CD14-positive monocyte (primary cell): ENCODE measurements around the gene S100A1. TPM values are rescaled to one million over a fixed set of nuclear protein-coding genes. Genes with fewer than 3 reads are reported as not detected.
A peak's percentile ranks its signal among the peaks of the same experiment; 100 is the strongest.

ENCODE experiments used
- DNase-seq, 3 donors: peaks; one replicate each; pipeline ENCODE4 v3.0.0-alpha.2; 2011 to 2022
- H2AFZ ChIP-seq: 2 replicates; pipeline ENCODE4 v1.6.0; 2012; ENCODE audit warnings: mild to moderate bottlenecking, low read depth, low read length, inconsistent platforms; ENCODE audit not compliant: insufficient read depth, poor library complexity, severe bottlenecking
- H3K27ac ChIP-seq, 2 donors: 1 replicate in 1 of 2; 2 replicates in 1 of 2; pipeline ENCODE4 v1.5.1; 2012 to 2013; ENCODE audit warnings: low read length in 2 of 2, control low read depth in 1 of 2, inconsistent platforms in 1 of 2, low read depth in 1 of 2, mild to moderate bottlenecking in 1 of 2
- H3K27me3 ChIP-seq, 2 donors: one replicate each; pipeline versions ENCODE4 v1.6.0 to v1.6.1; 2011 to 2013; ENCODE audit warnings: low read length in 2 of 2; ENCODE audit not compliant: control insufficient read depth in 2 of 2, insufficient read depth in 2 of 2
- H3K36me3 ChIP-seq, 2 donors: replicated peaks in 1 of 2; 1 replicate in 1 of 2; 2 replicates in 1 of 2; pipeline versions ENCODE4 v1.5.1 to v1.6.1; 2012 to 2013; ENCODE audit warnings: low read length in 2 of 2, control low read depth in 1 of 2, inconsistent platforms in 1 of 2, mild to moderate bottlenecking in 1 of 2; ENCODE audit not compliant: insufficient read depth in 2 of 2, control insufficient read depth in 1 of 2
- H3K4me1 ChIP-seq, 2 donors: 1 replicate in 1 of 2; 2 replicates in 1 of 2; pipeline versions ENCODE4 v1.5.1 to v1.6.1; 2012 to 2013; ENCODE audit warnings: low read length in 2 of 2, control low read depth in 1 of 2, inconsistent platforms in 1 of 2, mild to moderate bottlenecking in 1 of 2, moderate library complexity in 1 of 2; ENCODE audit not compliant: insufficient read depth in 2 of 2, control insufficient read depth in 1 of 2
- H3K4me2 ChIP-seq: replicated peaks from 2 replicates; pipeline ENCODE3; 2012; ENCODE audit warnings: low read length, moderate library complexity, mild to moderate bottlenecking; ENCODE audit not compliant: poor library complexity, severe bottlenecking; ENCODE audit errors: extremely low read depth
- H3K4me3 ChIP-seq, 3 experiments: fragments of 200-600 bp in 1 of 3; sonication (generic) in 1 of 3; replicated peaks in 1 of 3; 1 replicate in 2 of 3; 2 replicates in 1 of 3; pipeline ENCODE4 v1.5.1; 2011 to 2013; ENCODE audit warnings: low read length in 3 of 3, mild to moderate bottlenecking in 3 of 3, control low read depth in 2 of 3, low read depth in 2 of 3, inconsistent platforms in 1 of 3, moderate library complexity in 1 of 3
- H3K79me2 ChIP-seq: 2 replicates; pipeline ENCODE4 v1.6.0; 2012; ENCODE audit warnings: mild to moderate bottlenecking, control low read depth, inconsistent platforms, low read length, moderate library complexity; ENCODE audit not compliant: insufficient read depth
- H3K9ac ChIP-seq: 2 replicates; pipeline ENCODE4 v1.6.0; 2017; ENCODE audit warnings: low read length, mild to moderate bottlenecking; ENCODE audit not compliant: insufficient read depth, poor library complexity, severe bottlenecking
- H3K9me3 ChIP-seq, 2 donors: replicated peaks in 1 of 2; 1 replicate in 1 of 2; 2 replicates in 1 of 2; pipeline versions ENCODE4 v1.5.1 to v1.6.1; 2012 to 2013; ENCODE audit warnings: low read length in 2 of 2, control low read depth in 1 of 2; ENCODE audit not compliant: control insufficient read depth in 1 of 2, insufficient read depth in 1 of 2
- H4K20me1 ChIP-seq: 2 replicates; pipeline ENCODE4 v1.6.0; 2012; ENCODE audit warnings: mild to moderate bottlenecking, low read length, control low read depth, moderate library complexity; ENCODE audit not compliant: insufficient read depth
- H3K27ac Mint-ChIP-seq, 7 donors: one replicate each; pipeline ENCODE4 v1.8.0; 2020; ENCODE audit warnings: mild to moderate bottlenecking in 7 of 7, mixed read lengths in 7 of 7, moderate library complexity in 6 of 7, inconsistent platforms in 2 of 7
- H3K27me3 Mint-ChIP-seq, 3 donors: one replicate each; pipeline ENCODE4 v1.8.0; 2021 to 2022; ENCODE audit warnings: low read depth in 3 of 3, mild to moderate bottlenecking in 3 of 3, mixed read lengths in 3 of 3, moderate library complexity in 3 of 3, inconsistent platforms in 1 of 3
- H3K36me3 Mint-ChIP-seq, 2 donors: one replicate each; pipeline ENCODE4 v1.8.0; 2020; ENCODE audit warnings: mixed read lengths in 2 of 2, inconsistent platforms in 1 of 2, mild to moderate bottlenecking in 1 of 2
- H3K4me1 Mint-ChIP-seq: one replicate; pipeline ENCODE4 v1.8.0; 2020; ENCODE audit warnings: mild to moderate bottlenecking, mixed read lengths
- H3K4me3 Mint-ChIP-seq, 2 donors: one replicate each; pipeline ENCODE4 v1.8.0; 2020; ENCODE audit warnings: mild to moderate bottlenecking in 2 of 2, mixed read lengths in 2 of 2, moderate library complexity in 1 of 2
- H3K9me3 Mint-ChIP-seq, 7 donors: one replicate each; pipeline ENCODE4 v1.8.0; 2020 to 2022; ENCODE audit warnings: mixed read lengths in 7 of 7, mild to moderate bottlenecking in 6 of 7, moderate library complexity in 6 of 7, inconsistent platforms in 2 of 7
- WGBS: methylation state at CpG from one replicate; pipeline ENCODE4 v1.1.5; 2013; ENCODE audit warnings: missing lambda C conversion rate; ENCODE audit not compliant: insufficient coverage; 5-methylcytosine and 5-hydroxymethylcytosine counted together
- intact Hi-C, 2 donors: fragments of 100-400 bp; cut with micrococcal nuclease; formaldehyde crosslinking; loops; one replicate each; pipeline versions ENCODE4 v1.15.0 to v1.15.1; 2023
- polyA plus RNA-seq, 3 donors: library from polyadenylated mRNA; depleted of rRNA in 1 of 3; unstranded in 2 of 3; stranded (reverse) in 1 of 3; fragments of 300-500 nt in 2 of 3; fragments of >200 nt in 1 of 3; fragmentation: Illumina TruSeq in 2 of 3; gene quantifications; 1 replicate in 2 of 3; 2 replicates in 1 of 3; pipeline ENCODE4 v1.2.3, GENCODE V29; 2012 to 2021
- TF ChIP-seq, protein P1 (sequence below): fragments of 200-600 bp; IDR thresholded peaks from one replicate; pipeline ENCODE4 v1.8.0; 2022; ENCODE audit warnings: antibody characterized with exemption, mild to moderate bottlenecking

Gene S100A1
- polyA plus RNA-seq, 3 donors, result not detected

DNA sequence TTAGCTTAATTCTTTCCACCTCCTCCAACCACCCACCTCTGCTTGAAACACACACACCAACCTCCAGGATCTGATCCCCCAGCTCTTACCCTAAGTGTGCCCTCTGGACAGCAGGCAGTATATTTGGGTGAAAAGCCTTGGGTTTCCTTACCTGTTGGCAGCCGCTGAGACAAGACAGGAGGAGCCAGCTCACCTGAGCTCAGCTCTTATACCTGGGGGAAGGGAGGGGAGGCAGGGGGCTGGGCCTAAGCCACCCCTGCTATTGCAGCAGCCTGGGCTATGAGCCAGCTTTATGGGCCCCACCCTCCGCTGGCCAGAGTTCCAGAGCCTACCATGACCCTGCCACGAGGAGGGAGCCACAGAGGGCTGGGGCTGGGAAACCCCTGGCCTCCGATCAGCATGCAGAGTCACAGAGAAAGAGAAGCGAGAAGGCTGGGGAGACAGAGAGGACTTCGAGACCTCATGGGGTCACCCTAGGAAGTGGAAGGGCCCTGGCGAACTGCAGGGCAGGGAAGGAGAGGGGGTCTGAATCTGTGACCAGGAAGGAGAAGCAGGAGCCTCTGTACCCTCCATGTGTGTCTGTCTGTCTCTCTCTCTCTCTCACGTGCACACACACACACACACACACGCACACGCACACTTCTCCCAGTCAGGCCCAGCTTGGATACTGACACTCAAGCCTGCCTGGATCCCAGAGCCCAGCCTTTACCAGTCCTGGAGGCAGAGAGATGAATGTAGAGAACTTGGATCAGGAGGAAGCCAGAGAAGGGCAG, 11.9 kb upstream of the S100A1 start, which contains the start of gene S100A14:
S100A14 (minus strand) TSS at position 182 of the 773 bp plus-strand sequence. CDS start 467 bp downstream, outside the sequence.
- peaks cover 19% of the 10 kb centered on the region for H3K4me1 Mint-ChIP-seq

DNA sequence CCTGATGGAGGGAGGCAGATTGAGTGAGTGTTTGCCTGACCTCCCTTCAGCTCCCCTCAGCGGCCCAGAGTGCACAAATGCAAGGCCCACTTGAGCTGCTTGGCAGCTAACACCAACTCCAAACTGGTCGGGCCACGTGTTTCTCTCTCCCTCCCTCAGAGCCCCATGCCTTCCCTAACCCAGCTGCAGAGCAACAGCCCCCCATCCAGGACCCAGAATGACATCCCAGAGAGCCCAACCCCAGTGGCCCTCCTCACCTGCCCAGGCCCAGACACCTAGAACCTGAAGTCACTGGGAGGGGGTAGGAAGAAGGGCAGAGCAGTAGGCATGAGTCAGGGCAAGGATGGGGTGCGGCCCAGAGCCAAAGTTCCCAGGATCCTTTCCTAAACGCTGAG, 11.3 kb upstream of the S100A1 start:
- no peak overlapping the region for H3K4me2 ChIP-seq

More for the DNA sequence above, 11.9 kb upstream of the S100A1 start, which contains the start of gene S100A14:
- Histone ChIP-seq H4K20me1 (no peaks in the 10 kb centered on the region), H3K9ac (no peak within 1 kb of the TSS), H3K27me3 (no peaks in the 10 kb centered on the region), H3K27ac (no peak within 1 kb of the TSS), H3K4me1 (peaks cover 18 to 26% of the 10 kb centered on the region in 2 donors), H3K9me3 (peaks cover 0 to 4% of the 10 kb centered on the region in 2 donors), H3K79me2 (no peaks in the 10 kb centered on the region), H3K4me3 (no peak within 1 kb of the TSS), H3K36me3 (no peaks in the 10 kb centered on the region), H2AFZ (peak within 1 kb of the TSS; percentile 47), H3K4me2 (no peak within 1 kb of the TSS)
- TF ChIP-seq, protein P1, sequence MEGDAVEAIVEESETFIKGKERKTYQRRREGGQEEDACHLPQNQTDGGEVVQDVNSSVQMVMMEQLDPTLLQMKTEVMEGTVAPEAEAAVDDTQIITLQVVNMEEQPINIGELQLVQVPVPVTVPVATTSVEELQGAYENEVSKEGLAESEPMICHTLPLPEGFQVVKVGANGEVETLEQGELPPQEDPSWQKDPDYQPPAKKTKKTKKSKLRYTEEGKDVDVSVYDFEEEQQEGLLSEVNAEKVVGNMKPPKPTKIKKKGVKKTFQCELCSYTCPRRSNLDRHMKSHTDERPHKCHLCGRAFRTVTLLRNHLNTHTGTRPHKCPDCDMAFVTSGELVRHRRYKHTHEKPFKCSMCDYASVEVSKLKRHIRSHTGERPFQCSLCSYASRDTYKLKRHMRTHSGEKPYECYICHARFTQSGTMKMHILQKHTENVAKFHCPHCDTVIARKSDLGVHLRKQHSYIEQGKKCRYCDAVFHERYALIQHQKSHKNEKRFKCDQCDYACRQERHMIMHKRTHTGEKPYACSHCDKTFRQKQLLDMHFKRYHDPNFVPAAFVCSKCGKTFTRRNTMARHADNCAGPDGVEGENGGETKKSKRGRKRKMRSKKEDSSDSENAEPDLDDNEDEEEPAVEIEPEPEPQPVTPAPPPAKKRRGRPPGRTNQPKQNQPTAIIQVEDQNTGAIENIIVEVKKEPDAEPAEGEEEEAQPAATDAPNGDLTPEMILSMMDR, result no peak
- intact Hi-C loops, result loop anchor here in 1 of 2 donors (5.0 kb wide), 1 partner anchor 104 kb away; no protein-coding TSS in a partner anchor
- Mint-ChIP-seq H3K4me3 (peak within 1 kb of the TSS in 1 of 2 donors; percentile 24), H3K36me3 (peaks cover 0 to 6% of the 10 kb centered on the region in 2 donors), H3K27ac (peak within 1 kb of the TSS in 2 of 7 donors; percentile 43 to 63), H3K27me3 (peaks cover 0 to 2% (median 2%) of the 10 kb centered on the region in 3 donors), H3K9me3 (peaks cover 0 to 9% (median 4%) of the 10 kb centered on the region in 7 donors)
- DNase-seq, result peak in 1 of 3 donors; percentile 46
- WGBS, result 59% methylated on average over 4 of the region's 10 CpGs

More for the DNA sequence above, 11.3 kb upstream of the S100A1 start:
- H3K36me3 Mint-ChIP-seq, result peaks cover 0 to 6% of the 10 kb centered on the region in 2 donors
- Histone ChIP-seq H3K9ac (no peak overlapping the region), H3K27ac (no peak overlapping the region), H3K4me1 (peaks cover 17 to 21% of the 10 kb centered on the region in 2 donors), H2AFZ (peak overlapping the region; percentile 47), H3K9me3 (peaks cover 0 to 4% of the 10 kb centered on the region in 2 donors), H4K20me1 (no peaks in the 10 kb centered on the region), H3K27me3 (no peaks in the 10 kb centered on the region), H3K4me3 (no peak overlapping the region), H3K79me2 (no peaks in the 10 kb centered on the region), H3K36me3 (no peaks in the 10 kb centered on the region)
- H3K4me1 Mint-ChIP-seq, result peaks cover 14% of the 10 kb centered on the region
- no peak overlapping the region for H3K27ac Mint-ChIP-seq
- intact Hi-C loops, result loop anchor here in 1 of 2 donors (5.0 kb wide), 1 partner anchor 105 kb away; no protein-coding TSS in a partner anchor
- no peak for DNase-seq
- TF ChIP-seq, protein P1, result no peak
- peaks cover 0 to 9% (median 4%) of the 10 kb centered on the region in 7 donors for H3K9me3 Mint-ChIP-seq
- 89% methylated on average over 4 of the region's 5 CpGs for WGBS
- H3K27me3 Mint-ChIP-seq, result peaks cover 0 to 2% (median 2%) of the 10 kb centered on the region in 3 donors
- no peak overlapping the region for H3K4me3 Mint-ChIP-seq
